ENCODE measurements around the gene NTN5. TPM values are rescaled to one million over a fixed set of nuclear protein-coding genes. Genes with fewer than 3 reads are reported as not detected.

NTN5 gene
- total and polyA plus RNA-seq, 9 of the 15 experiments (the other 6 are each of a cell fraction or from before 2014, with no cell fraction given): not detected

DNA sequence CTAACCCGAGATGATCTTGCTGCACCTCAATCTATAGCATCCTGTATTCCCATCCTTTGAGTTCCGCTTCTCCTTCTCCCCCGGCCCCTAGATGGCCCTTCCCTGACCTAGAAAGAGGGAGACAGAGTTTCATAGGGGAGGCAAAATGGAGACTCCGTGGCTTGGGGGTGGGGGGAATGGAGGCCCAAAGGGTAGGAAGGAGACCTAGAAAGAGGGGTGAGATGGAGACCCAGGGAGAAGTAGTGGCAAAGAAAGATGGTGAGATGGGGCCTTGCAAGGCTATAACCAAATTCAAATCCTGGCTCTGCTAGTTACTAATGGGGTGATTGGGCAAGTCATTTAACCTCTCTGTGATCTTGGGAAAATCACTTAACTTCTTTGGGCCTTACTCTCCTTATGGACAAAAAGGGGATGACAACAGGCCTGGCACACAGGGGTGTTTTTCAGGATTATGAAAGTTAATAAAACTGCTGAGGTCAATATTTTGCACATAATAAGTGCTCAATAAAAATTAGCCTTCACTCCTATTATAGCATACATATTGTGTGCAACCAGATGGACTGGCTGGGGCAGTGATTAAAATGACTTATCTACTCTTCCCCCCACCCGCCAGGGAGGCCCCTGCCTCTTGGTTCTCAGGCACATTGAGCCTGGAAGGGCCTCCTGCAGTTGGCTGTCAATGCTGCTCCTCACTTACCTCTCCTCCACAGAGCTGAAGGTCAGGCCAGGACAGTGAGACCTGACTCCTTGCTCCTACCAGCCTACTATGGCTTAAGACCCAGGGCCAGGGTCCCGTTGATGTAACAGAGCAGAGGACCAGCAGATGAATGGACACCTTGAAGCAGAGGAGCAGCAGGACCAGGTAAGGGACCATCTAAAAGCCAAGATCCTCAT, 52.9 kb downstream of the NTN5 start (continued):
- TF ChIP-seq, protein P1, sequence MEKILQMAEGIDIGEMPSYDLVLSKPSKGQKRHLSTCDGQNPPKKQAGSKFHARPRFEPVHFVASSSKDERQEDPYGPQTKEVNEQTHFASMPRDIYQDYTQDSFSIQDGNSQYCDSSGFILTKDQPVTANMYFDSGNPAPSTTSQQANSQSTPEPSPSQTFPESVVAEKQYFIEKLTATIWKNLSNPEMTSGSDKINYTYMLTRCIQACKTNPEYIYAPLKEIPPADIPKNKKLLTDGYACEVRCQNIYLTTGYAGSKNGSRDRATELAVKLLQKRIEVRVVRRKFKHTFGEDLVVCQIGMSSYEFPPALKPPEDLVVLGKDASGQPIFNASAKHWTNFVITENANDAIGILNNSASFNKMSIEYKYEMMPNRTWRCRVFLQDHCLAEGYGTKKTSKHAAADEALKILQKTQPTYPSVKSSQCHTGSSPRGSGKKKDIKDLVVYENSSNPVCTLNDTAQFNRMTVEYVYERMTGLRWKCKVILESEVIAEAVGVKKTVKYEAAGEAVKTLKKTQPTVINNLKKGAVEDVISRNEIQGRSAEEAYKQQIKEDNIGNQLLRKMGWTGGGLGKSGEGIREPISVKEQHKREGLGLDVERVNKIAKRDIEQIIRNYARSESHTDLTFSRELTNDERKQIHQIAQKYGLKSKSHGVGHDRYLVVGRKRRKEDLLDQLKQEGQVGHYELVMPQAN (IDR thresholded peaks at IDR 0.05; ENCODE audit: borderline replicate concordance): peak; percentile 76
- TF ChIP-seq, protein P2, sequence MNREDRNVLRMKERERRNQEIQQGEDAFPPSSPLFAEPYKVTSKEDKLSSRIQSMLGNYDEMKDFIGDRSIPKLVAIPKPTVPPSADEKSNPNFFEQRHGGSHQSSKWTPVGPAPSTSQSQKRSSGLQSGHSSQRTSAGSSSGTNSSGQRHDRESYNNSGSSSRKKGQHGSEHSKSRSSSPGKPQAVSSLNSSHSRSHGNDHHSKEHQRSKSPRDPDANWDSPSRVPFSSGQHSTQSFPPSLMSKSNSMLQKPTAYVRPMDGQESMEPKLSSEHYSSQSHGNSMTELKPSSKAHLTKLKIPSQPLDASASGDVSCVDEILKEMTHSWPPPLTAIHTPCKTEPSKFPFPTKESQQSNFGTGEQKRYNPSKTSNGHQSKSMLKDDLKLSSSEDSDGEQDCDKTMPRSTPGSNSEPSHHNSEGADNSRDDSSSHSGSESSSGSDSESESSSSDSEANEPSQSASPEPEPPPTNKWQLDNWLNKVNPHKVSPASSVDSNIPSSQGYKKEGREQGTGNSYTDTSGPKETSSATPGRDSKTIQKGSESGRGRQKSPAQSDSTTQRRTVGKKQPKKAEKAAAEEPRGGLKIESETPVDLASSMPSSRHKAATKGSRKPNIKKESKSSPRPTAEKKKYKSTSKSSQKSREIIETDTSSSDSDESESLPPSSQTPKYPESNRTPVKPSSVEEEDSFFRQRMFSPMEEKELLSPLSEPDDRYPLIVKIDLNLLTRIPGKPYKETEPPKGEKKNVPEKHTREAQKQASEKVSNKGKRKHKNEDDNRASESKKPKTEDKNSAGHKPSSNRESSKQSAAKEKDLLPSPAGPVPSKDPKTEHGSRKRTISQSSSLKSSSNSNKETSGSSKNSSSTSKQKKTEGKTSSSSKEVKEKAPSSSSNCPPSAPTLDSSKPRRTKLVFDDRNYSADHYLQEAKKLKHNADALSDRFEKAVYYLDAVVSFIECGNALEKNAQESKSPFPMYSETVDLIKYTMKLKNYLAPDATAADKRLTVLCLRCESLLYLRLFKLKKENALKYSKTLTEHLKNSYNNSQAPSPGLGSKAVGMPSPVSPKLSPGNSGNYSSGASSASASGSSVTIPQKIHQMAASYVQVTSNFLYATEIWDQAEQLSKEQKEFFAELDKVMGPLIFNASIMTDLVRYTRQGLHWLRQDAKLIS (CRISPR knock-in tag; IDR thresholded peaks at IDR 0.05): no peak
- TF ChIP-seq, protein P3, sequence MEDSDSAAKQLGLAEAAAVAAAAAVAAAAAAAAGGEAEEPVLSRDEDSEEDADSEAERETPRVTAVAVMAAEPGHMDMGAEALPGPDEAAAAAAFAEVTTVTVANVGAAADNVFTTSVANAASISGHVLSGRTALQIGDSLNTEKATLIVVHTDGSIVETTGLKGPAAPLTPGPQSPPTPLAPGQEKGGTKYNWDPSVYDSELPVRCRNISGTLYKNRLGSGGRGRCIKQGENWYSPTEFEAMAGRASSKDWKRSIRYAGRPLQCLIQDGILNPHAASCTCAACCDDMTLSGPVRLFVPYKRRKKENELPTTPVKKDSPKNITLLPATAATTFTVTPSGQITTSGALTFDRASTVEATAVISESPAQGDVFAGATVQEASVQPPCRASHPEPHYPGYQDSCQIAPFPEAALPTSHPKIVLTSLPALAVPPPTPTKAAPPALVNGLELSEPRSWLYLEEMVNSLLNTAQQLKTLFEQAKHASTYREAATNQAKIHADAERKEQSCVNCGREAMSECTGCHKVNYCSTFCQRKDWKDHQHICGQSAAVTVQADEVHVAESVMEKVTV (CRISPR knock-in tag; IDR thresholded peaks at IDR 0.05): peak; percentile 63
- TF ChIP-seq XRCC5 (IDR thresholded peaks at IDR 0.05; ENCODE audit: low read depth, low read length) (no peak), LARP7 (IDR thresholded peaks at IDR 0.05) (peak; percentile 63; the same call in 1 of the 2 replicates), TAF9B (IDR thresholded peaks at IDR 0.05; ENCODE audit: partially characterized antibody) (no peak), NR2C2 (CRISPR knock-in tag; IDR thresholded peaks at IDR 0.05) (no peak), NR2C2 (tag; IDR thresholded peaks at IDR 0.05) (peak; percentile 79), ZNF830 (CRISPR knock-in tag; IDR thresholded peaks at IDR 0.05) (peak; percentile 84; the same call in 1 of the 2 replicates), CAMTA2 (CRISPR knock-in tag; conservative IDR thresholded peaks at IDR 0.05) (no peak), MAFF (IDR thresholded peaks at IDR 0.05; ENCODE audit: low read length) (no peak), ZNF398 (CRISPR knock-in tag; IDR thresholded peaks at IDR 0.05) (no peak), MAFG (tag; conservative IDR thresholded peaks at IDR 0.05) (0 out of 2 replicates have a peak, but pooled peaks have one; percentile 29)
